HUES6 (cell line): ENCODE measurements around the gene KIAA0825.
"Not testable (repeated sequence)": the region's sequence is repeated elsewhere in the genome, so short reads cannot be mapped to it uniquely, and the experiment has no call there.

Source experiments
- H3K27ac ChIP-seq: 2 replicates; pipeline ENCODE4 v1.7.0; 2013; ENCODE audit warnings: low read depth, mild to moderate bottlenecking, low read length, inconsistent platforms
- H3K27me3 ChIP-seq: 2 replicates; pipeline ENCODE4 v1.6.1; 2013; ENCODE audit warnings: low read length; ENCODE audit not compliant: control insufficient read depth, insufficient read depth
- H3K36me3 ChIP-seq: 2 replicates; pipeline ENCODE4 v1.6.1; 2013; ENCODE audit warnings: low read length; ENCODE audit not compliant: control insufficient read depth, insufficient read depth
- H3K4me1 ChIP-seq: 2 replicates; pipeline ENCODE4 v1.6.1; 2013; ENCODE audit warnings: low read length; ENCODE audit not compliant: control insufficient read depth, insufficient read depth
- H3K4me3 ChIP-seq: 2 replicates; pipeline ENCODE4 v1.5.1; 2013; ENCODE audit warnings: low read depth, low read length
- H3K9ac ChIP-seq: one replicate; pipeline ENCODE4 v1.6.1; 2013; ENCODE audit warnings: mild to moderate bottlenecking, low read length
- H3K9me3 ChIP-seq: 2 replicates; pipeline ENCODE4 v1.6.1; 2013; ENCODE audit warnings: low read depth, low read length; ENCODE audit not compliant: control insufficient read depth, insufficient read depth

The KIAA0825 gene

DNA sequence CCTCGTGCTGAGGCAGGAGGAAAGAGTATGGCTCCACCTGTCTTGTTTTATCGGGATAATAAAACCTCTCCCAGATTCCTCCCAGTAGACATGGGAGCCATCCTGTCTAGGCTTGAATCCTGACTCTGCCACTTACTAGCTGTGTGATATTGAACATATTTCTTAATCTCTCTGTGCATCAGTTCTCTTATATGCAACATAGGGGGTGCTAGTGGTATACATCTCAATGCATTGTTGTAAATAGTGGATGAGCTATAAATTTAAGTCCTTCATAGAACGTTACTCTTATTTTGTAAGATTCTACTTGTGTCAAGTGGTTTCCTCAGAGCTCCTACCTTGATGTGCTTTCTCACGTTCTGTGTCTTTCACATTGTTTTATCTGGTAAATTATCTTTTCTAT, 459.3 kb downstream of the KIAA0825 start:
- H3K4me1 ChIP-seq = peaks cover 17% of the 10 kb centered on the region; the same call in 1 of the 2 replicates
- H3K4me3 ChIP-seq = no peak overlapping the region
- no peaks in the 10 kb centered on the region for H3K27me3 ChIP-seq
- no peak overlapping the region for H3K27ac ChIP-seq
- H3K9me3 ChIP-seq = no peaks in the 10 kb centered on the region
- peaks cover under 1% of the 10 kb centered on the region; the same call in 1 of the 2 replicates for H3K36me3 ChIP-seq
- no peak overlapping the region for H3K9ac ChIP-seq

DNA sequence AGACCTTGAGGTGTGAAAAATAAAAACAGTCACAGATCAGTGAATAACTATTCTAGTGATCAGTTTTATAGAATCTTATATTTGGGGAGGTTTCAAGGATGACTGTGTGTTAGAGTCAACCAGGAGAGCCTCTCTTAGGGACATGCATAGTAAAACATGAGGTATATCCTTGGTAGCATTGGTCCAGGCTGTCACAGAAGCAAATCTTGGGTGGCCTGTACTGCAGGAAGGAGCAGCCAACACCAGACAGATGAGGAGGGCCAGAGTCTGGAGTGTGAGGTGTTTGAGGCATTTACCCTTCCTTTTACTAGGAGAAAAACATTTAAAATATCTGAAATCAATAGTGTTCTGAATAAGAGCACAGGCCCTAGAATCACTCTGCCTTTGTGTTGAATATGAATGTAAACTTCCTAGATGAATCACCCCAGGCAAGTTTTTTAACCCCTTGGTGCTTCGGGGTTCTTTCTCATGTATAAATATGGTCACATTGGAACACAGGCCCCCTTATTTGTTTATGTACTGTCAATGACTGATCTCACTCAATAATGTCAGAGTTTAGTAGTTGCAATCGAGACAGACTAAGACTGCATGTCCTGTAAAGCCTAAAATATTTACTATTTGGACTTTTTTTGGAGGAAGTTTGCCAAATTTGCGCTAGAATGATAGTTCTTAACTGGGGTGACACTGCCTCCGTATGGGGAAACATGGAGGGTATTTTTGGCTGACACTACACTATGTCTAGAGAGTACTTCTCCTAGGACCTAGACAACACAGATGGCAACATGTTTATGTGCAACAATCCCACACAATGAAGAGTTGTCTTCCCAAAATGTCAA, 460.5 kb downstream of the KIAA0825 start:
- no peak overlapping the region for H3K4me3 ChIP-seq
- H3K27me3 ChIP-seq = no peaks in the 10 kb centered on the region
- H3K9ac ChIP-seq = no peak overlapping the region
- peaks cover 9% of the 10 kb centered on the region; the same call in 1 of the 2 replicates for H3K36me3 ChIP-seq
- H3K4me1 ChIP-seq = peaks cover 17% of the 10 kb centered on the region; the same call in 1 of the 2 replicates
- no peak overlapping the region for H3K27ac ChIP-seq
- no peaks in the 10 kb centered on the region for H3K9me3 ChIP-seq

DNA sequence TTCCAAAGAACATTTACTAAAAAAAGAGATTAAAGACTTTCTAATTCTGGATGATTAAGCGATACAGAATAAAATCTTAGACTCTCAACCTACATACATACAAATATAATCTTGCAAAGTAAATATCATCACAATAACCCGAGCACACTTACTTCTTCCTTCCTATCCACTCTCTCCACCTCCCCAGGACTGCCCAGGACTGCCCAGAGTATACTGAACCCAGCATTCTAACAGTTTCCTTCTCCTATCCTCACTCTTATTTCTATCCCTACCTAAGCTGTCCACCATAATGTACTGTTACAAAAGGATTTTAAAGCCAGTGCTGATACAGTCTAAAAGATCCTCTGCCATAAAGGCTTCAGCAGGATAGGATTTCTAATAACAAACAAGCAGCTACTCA, 463.7 kb downstream of the KIAA0825 start:
- Histone ChIP-seq H3K36me3 (peaks cover 9% of the 10 kb centered on the region; the same call in 1 of the 2 replicates), H3K4me3 (no peak overlapping the region), H3K27ac (no peak overlapping the region), H3K9ac (no peak overlapping the region), H3K27me3 (no peaks in the 10 kb centered on the region), H3K9me3 (no peaks in the 10 kb centered on the region), H3K4me1 (peaks cover 17% of the 10 kb centered on the region; the same call in 1 of the 2 replicates)

DNA sequence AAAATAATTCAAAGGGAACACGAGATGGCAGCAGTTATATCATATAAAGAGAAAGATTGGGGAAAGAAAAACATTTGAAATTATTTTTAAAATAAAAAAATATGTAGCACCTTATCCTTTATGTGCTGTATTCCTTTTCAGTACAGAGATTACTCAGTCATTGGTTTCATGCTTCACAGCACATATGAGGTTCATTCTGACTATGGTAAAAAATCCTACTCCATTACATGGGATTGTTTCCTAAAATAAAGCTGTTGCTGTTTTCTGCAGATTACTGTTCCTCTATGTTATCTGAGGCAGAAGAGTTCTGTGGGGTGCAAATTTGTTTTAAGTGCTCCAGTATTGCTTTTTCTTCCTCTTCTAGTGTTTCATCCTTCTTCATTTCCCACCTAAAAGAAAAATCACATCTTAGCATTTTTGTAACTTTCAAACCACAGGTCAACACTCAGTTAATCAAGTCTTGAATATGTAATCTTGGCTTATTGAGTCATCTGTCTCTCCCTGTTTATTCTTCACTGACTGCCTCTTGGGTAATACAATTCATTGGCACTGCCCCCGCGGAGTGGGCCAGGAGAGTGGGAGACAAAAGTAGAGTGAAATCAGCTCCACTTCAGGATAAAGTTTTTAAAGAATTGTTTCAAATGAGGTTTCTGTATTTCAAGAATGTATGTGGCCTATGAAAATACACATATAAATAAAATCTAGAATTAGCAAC, 464.5 kb downstream of the KIAA0825 start:
- H3K9me3 ChIP-seq = no peaks in the 10 kb centered on the region
- no peak overlapping the region for H3K4me3 ChIP-seq
- peaks cover 13% of the 10 kb centered on the region; the same call in 1 of the 2 replicates for H3K4me1 ChIP-seq
- no peak overlapping the region for H3K27ac ChIP-seq
- peaks cover 9% of the 10 kb centered on the region; the same call in 1 of the 2 replicates for H3K36me3 ChIP-seq
- no peak overlapping the region for H3K9ac ChIP-seq
- H3K27me3 ChIP-seq = no peaks in the 10 kb centered on the region

GRCh38 chr5:94143621-94144020, 474.8 kb downstream of the KIAA0825 start:
- H3K9ac ChIP-seq, H3K27me3 ChIP-seq, H3K4me1 ChIP-seq, H3K27ac ChIP-seq, H3K36me3 ChIP-seq, H3K4me3 ChIP-seq: not testable (repeated sequence)
- H3K9me3 ChIP-seq = peaks cover 22% of the 10 kb centered on the region

- peaks cover 28% of the 10 kb centered on the region for H3K9me3 ChIP-seq
Measured at GRCh38 chr5:94140300-94140699, 478.1 kb downstream of the KIAA0825 start.

GRCh38 chr5:94130077-94130476, 488.3 kb downstream of the KIAA0825 start:
- Histone ChIP-seq H3K9ac (no peak overlapping the region), H3K36me3 (no peaks in the 10 kb centered on the region)

More at GRCh38 chr5:94140300-94140699, 478.1 kb downstream of the KIAA0825 start:
- H3K27ac ChIP-seq = no peak overlapping the region
- no peaks in the 10 kb centered on the region; the same call in 1 of the 2 replicates for H3K36me3 ChIP-seq
- H3K4me3 ChIP-seq = no peak overlapping the region
- H3K27me3 ChIP-seq = no peaks in the 10 kb centered on the region
- no peak overlapping the region for H3K9ac ChIP-seq
- H3K4me1 ChIP-seq = no peaks in the 10 kb centered on the region

DNA sequence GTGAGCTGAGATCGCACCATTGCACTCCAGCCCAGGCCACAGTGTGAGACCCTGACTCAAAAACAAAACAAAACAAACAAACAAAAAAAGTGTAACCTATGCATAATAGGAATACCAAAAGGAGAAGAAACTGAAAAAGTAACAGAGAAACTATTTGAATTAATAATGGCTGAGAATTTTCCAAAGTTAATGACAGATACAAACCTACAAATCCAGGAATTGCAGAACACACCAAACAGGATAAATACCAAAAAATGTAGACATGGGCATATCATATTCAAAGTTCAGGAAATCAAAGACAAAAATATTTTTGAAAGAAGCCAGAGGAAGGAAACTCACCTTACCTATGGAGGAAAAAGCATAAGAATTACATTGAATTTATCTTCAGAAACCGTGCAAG, 493.3 kb downstream of the KIAA0825 start:
- no peaks in the 10 kb centered on the region for H3K4me1 ChIP-seq
- no peaks in the 10 kb centered on the region for H3K27me3 ChIP-seq
- H3K4me3 ChIP-seq = no peak overlapping the region
- H3K9me3 ChIP-seq = peaks cover 6% of the 10 kb centered on the region; the same call in 1 of the 2 replicates
- no peaks in the 10 kb centered on the region for H3K36me3 ChIP-seq
- H3K27ac ChIP-seq = no peak overlapping the region
- no peak overlapping the region for H3K9ac ChIP-seq

More at GRCh38 chr5:94130077-94130476, 488.3 kb downstream of the KIAA0825 start:
- Histone ChIP-seq H3K4me1 (no peaks in the 10 kb centered on the region), H3K9me3 (no peaks in the 10 kb centered on the region), H3K27ac (no peak overlapping the region), H3K4me3 (no peak overlapping the region), H3K27me3 (no peaks in the 10 kb centered on the region)

GRCh38 chr5:94116317-94116716, 502.1 kb downstream of the KIAA0825 start:
- H3K9me3 ChIP-seq = peaks cover 29% of the 10 kb centered on the region
- not testable (repeated sequence) for H3K4me1 ChIP-seq, H3K36me3 ChIP-seq, H3K27me3 ChIP-seq, H3K9ac ChIP-seq, H3K27ac ChIP-seq, H3K4me3 ChIP-seq

DNA sequence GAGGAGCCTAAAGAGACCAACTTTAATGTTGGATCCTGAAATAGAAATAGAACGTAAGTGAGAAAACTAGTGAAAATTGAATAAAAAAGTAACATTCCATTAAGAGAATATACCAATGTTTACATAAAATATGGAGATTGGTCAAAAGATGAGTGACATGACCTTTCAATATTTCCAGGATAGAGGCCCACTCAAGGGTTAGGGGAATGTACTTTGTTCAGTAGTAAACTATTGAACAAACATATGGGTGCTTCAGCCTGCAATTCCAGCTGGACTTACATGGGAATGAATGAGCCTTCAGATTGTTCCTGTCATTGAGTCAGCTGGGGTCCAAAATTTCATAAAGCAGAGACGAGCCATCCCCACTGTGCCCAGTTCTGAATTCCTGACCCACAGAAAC, 505.3 kb downstream of the KIAA0825 start:
- Histone ChIP-seq H3K36me3 (no peaks in the 10 kb centered on the region), H3K27me3 (no peaks in the 10 kb centered on the region), H3K4me3 (no peak overlapping the region), H3K27ac (no peak overlapping the region), H3K9ac (no peak overlapping the region), H3K4me1 (no peaks in the 10 kb centered on the region), H3K9me3 (peaks cover 29% of the 10 kb centered on the region)
